Ovary (tissue), 9 donors: Measurements from ENCODE around the gene MROH8. TPM values are rescaled to one million over a fixed set of nuclear protein-coding genes. Genes with fewer than 3 reads are reported as not detected.
A peak's percentile ranks its signal among the peaks of the same experiment; 100 is the strongest.

Source experiments
- DNase-seq, 5 donors: peaks; one replicate each; pipeline ENCODE4 v3.0.0-alpha.2; 2019 to 2020
- H3K27ac ChIP-seq, 2 donors: fragments of 200-600 bp; one replicate each; pipeline versions ENCODE4 v1.5.1 to v1.8.0; 2019 to 2022
- H3K27me3 ChIP-seq: fragments of 200-600 bp; one replicate; pipeline ENCODE4 v1.8.0; 2022
- H3K36me3 ChIP-seq: fragments of 200-600 bp; sonication (generic); one replicate; pipeline ENCODE4 v1.5.1; 2019
- H3K4me1 ChIP-seq: one replicate; pipeline ENCODE4 v1.8.1; 2013; ENCODE audit warnings: mild to moderate bottlenecking, moderate library complexity; ENCODE audit not compliant: insufficient read depth
- H3K4me3 ChIP-seq: fragments of 200-600 bp; sonication (generic); one replicate; pipeline ENCODE4 v1.5.1; 2017
- H3K9me3 ChIP-seq, 2 donors: fragments of 200-600 bp in 1 of 2; sonication (generic) in 1 of 2; one replicate each; pipeline versions ENCODE4 v1.5.1 to v1.8.1; 2013 to 2019; ENCODE audit warnings: mild to moderate bottlenecking in 1 of 2, moderate library complexity in 1 of 2
- CTCF ChIP-seq, 3 donors: fragments of 450-650 bp in 2 of 3; fragments of 200-600 bp in 1 of 3; IDR thresholded peaks; one replicate each; pipeline versions ENCODE4 v1.5.1 to v1.8.0; 2016 to 2022; ENCODE audit warnings: antibody characterized with exemption in 3 of 3, mild to moderate bottlenecking in 1 of 3
- EP300 ChIP-seq: sonication (generic); formaldehyde crosslinking; IDR thresholded peaks from one replicate; pipeline ENCODE4 v1.6.1; 2017; ENCODE audit warnings: antibody characterized with exemption
- POLR2A ChIP-seq: fragments of 450-650 bp; IDR thresholded peaks from one replicate; pipeline ENCODE4 v1.6.1; 2017; ENCODE audit warnings: antibody characterized with exemption, mild to moderate bottlenecking, moderate library complexity
- WGBS, 3 donors: extraction: QIAGEN DNeasy Blood & Tissue Kit in 1 of 3; methylation state at CpG; one replicate each; pipeline versions ENCODE4 v1.1.5 to v1.1.7; 2013 to 2017; 5-methylcytosine and 5-hydroxymethylcytosine counted together
- intact Hi-C, 4 donors: fragments of 100-400 bp; cut with DNase I; formaldehyde crosslinking; loops; one replicate each; pipeline versions ENCODE4 v1.11.0 to v1.15.1; 2022 to 2023
- polyA plus RNA-seq, 2 donors: library from polyadenylated mRNA; stranded (reverse); fragments of 200-250 nt in 1 of 2; fragments of 350-450 nt in 1 of 2; fragmentation: Illumina TruSeq in 1 of 2; extraction: RNeasy Lipid Tissue Mini Kit (QIAGEN cat#74804) in 1 of 2; gene quantifications; one replicate each; pipeline ENCODE4 v1.2.3, GENCODE V29; 2013 to 2014
- total RNA-seq, 7 donors: library from RNA; depleted of rRNA in 2 of 7; stranded (reverse); fragments of >200 nt in 2 of 7; fragmentation: NEBNext Ultra II Directional in 3 of 7; extraction: Animal tissue kit (Norgen Biotek cat#: 25700) in 3 of 7; gene quantifications; one replicate each; pipeline versions ENCODE4 v1.1.0 to v1.2.4, GENCODE V29; 2016 to 2023
- donor health status: DM: no; HTN: no; CAD: no; lungs with moderate emphysema.
- donor health status: DM: no; HTN: no; CAD: no.
- donor health status: Bipolar disorder and iron deficiency.
- donor health status: DM: yes; HTN: yes; CAD: no.
- donor health status: DM: no; HTN: no; CAD: no.
- donor health status: DM: yes; HTN: yes; CAD: no.

The MROH8 gene
- total and polyA plus RNA-seq, 9 donors, result 2.3 to 6.4 (median 4.7) TPM

DNA sequence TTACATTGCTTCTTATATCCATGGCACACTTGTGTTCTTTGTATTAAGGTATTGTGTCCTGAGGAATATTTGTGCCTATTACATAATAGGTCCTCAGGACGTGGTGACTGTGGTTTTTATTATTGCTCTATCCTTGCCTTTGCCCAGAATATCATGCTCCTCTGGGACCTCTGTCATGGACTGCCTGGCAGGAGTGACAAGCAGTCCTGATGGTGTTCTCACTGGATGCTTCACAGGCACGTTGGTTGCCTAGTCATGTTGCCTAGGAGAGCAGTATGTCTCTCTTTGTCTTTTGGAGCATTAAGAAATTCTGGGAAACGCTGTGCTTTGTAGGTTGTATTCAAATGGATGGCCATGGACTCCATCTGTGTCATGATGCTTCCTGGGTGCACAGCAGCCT lies 24.7 kb upstream of the MROH8 start:
- Histone ChIP-seq H3K4me3 (no peak overlapping the region), H3K27ac (no peak overlapping the region), H3K36me3 (no peaks in the 10 kb centered on the region), H3K4me1 (peaks cover 4% of the 10 kb centered on the region), H3K27me3 (no peaks in the 10 kb centered on the region), H3K9me3 (no peaks in the 10 kb centered on the region)
- DNase-seq, result peak in 1 of 5 donors; percentile 2
- no peak for TF ChIP-seq POLR2A
- TF ChIP-seq EP300, result no peak
- no peak for TF ChIP-seq CTCF (IDR thresholded peaks at IDR 0.05)
- intact Hi-C loops, result loop anchor here in 2 of 4 donors (5.0 to 10.0 kb wide), 2 partner anchors 181 to 183 kb away; no protein-coding TSS in a partner anchor
- 81 to 86% (median 83%) methylated on average over 3 of the region's 3 CpGs for WGBS, 3 donors

DNA sequence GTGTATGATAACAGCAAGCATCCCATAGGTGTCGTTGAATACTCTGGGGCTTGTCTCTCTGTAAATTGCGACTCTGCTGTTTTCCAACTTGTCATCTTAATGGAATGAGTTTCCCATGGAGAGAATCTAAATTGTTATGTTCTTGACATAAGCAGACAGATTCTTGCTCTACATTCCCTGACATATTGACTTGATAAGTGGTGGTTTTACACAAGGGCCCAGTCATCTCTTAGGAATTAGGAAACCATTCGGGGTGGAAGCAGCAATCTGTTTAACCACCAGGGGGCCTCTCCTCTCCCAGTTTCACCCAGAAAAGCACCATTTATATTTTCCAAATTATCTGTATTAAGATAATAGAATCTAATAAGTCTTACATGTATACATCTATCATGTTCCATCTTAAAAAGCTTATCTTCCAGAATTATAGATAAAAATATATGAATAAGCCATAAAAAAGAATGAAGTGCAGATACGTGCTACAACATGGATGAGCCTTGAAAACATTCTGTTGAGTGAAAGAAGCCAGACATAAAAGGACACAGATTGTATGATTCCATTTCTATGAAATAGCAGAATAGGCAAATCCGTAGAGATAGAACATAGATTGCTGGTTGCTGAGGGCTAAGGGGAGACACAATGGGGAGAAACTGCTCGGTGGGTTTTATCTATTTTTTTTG lies 23.1 kb upstream of the MROH8 start:
- no peaks in the 10 kb centered on the region for H3K27me3 ChIP-seq

DNA sequence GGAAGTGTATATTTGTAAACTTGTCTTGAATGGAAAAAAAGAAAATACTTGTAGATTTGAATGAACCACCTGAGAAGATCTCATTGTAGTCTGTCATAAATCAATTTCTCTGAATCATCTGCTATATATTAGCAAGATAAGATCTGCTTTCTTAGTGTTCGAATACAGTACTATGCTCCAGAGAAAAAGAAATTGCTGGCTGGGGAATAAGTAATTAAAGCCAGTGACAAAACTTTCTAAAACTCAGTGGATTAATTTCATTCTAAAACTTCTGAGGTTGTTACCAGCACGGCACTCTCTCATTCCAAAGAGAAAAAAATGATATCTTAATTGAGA lies 22.4 kb upstream of the MROH8 start:
- 24 to 34% (median 26%) methylated on average over 2 of the region's 2 CpGs for WGBS, 3 donors
- Histone ChIP-seq H3K9me3 (no peaks in the 10 kb centered on the region), H3K36me3 (no peaks in the 10 kb centered on the region), H3K4me1 (peaks cover 1% of the 10 kb centered on the region), H3K27me3 (no peaks in the 10 kb centered on the region), H3K4me3 (no peak overlapping the region), H3K27ac (peak overlapping the region in 1 of 2 donors; percentile 32)
- intact Hi-C loops, result loop anchor here in 2 of 4 donors (5.0 to 10.0 kb wide), 2 partner anchors 183 to 186 kb away; no protein-coding TSS in a partner anchor
- DNase-seq, result no peak
- no peak for TF ChIP-seq EP300
- no peak for TF ChIP-seq POLR2A
- no peak for TF ChIP-seq CTCF (IDR thresholded peaks at IDR 0.05)

More for the DNA sequence above, 23.1 kb upstream of the MROH8 start:
- TF ChIP-seq CTCF (IDR thresholded peaks at IDR 0.05) (peak; percentile 56 to 81 (median 61)), EP300 (no peak)
- intact Hi-C loops, result loop anchor here in 2 of 4 donors (5.0 to 10.0 kb wide), 2 partner anchors 182 to 185 kb away; no protein-coding TSS in a partner anchor
- DNase-seq, result peak in 3 of 5 donors; percentile 19 to 59 (median 43)
- Histone ChIP-seq H3K4me3 (no peak overlapping the region), H3K4me1 (peaks cover 4% of the 10 kb centered on the region), H3K9me3 (no peaks in the 10 kb centered on the region), H3K36me3 (no peaks in the 10 kb centered on the region), H3K27ac (peak overlapping the region in 1 of 2 donors; percentile 32)
- WGBS, 3 donors, result 43 to 48% (median 48%) methylated on average over 6 of the region's 6 CpGs

DNA sequence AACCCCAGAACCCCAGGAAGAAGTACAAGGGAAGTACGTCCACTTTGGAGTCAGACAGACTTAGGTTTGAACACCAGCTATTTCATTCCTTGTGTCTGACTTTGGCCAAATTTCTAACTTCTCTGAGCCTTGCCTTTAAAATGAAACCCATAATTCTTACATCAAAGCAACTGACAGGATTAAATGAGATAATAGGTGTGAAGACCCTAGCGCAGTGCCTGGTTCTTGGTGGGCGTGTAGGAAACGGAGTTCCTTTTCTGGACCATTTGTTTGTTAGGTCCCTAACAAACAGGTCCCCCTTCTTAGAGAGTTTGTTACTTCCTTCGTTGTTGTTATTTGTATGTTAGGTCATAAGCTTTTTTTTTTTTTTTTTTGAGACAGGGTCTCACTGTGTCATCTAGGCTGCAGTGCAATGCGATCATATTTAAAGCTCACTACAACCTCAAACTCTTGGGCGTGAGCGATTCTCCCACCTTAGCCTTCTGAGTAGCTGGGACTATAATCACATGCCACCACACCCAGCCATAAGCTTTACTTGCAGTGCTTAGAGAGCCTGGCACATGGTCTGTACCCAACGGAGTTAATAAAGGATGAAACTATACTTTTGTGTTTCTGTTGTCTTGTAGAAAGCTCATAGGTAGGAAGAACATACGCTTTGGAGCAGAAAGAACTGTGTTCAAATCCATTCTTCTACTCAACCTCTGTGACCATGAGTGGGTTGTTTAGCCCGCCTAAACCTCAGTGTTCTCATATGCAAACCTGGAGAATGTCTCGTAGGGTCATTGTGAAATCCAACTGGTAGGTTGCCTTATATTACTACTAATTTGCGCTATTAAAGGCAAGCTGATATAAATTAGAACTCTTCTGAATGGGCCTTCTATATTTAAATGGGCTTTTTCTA lies 21.8 kb upstream of the MROH8 start:
- intact Hi-C loops, result loop anchor here in 2 of 4 donors (5.0 to 10.0 kb wide), 2 partner anchors 184 to 186 kb away; no protein-coding TSS in a partner anchor
- H3K27ac ChIP-seq, result no peak overlapping the region

More for the DNA sequence above, 21.8 kb upstream of the MROH8 start:
- Histone ChIP-seq H3K4me1 (peaks cover 1% of the 10 kb centered on the region), H3K9me3 (no peaks in the 10 kb centered on the region), H3K36me3 (no peaks in the 10 kb centered on the region), H3K27me3 (no peaks in the 10 kb centered on the region), H3K4me3 (no peak overlapping the region)
- DNase-seq, result no peak
- WGBS, 3 donors, result 93 to 95% (median 94%) methylated on average over 13 of the region's 13 CpGs
- no peak for TF ChIP-seq EP300
- no peak for TF ChIP-seq POLR2A
- TF ChIP-seq CTCF (IDR thresholded peaks at IDR 0.05), result no peak
